Sciatic nerve (tissue), 2 donors: ENCODE data around the gene EPHA2. TPM values are rescaled to one million over a fixed set of nuclear protein-coding genes. Genes with fewer than 3 reads are reported as not detected.

Experiments used
- ATAC-seq: fragments of 200-7000 bp; cut with Tn5 transposase; one replicate; pipeline ENCODE4 v1.9.1; 2020; ENCODE audit warnings: mild to moderate bottlenecking, moderate library complexity
- DNase-seq: peaks from one replicate; pipeline ENCODE4 v3.0.0-alpha.2; 2020; ENCODE audit warnings: low spot score
- intact Hi-C: fragments of 100-400 bp; cut with DNase I; formaldehyde crosslinking; loops from one replicate; pipeline ENCODE4 v1.14.2; 2022
- total RNA-seq: library from RNA; stranded (reverse); fragmentation: NEBNext Ultra II Directional; extraction: Animal tissue kit (Norgen Biotek cat#: 25700); gene quantifications from one replicate; pipeline ENCODE4 v1.2.1, GENCODE V29; 2021
- donor health status: DM: no; HTN: no; CAD: no.
- donor health status: DM: no; HTN: no; CAD: no.

The EPHA2 gene
- total RNA-seq, 1 donor from 2014 or later, result 31.3 TPM

- ATAC-seq (no peak), DNase-seq (no peak)
- intact Hi-C loops, result no loop called here
Observed at GRCh38 chr1:16143005-16143565, 12.8 kb downstream of the EPHA2 start.

DNA sequence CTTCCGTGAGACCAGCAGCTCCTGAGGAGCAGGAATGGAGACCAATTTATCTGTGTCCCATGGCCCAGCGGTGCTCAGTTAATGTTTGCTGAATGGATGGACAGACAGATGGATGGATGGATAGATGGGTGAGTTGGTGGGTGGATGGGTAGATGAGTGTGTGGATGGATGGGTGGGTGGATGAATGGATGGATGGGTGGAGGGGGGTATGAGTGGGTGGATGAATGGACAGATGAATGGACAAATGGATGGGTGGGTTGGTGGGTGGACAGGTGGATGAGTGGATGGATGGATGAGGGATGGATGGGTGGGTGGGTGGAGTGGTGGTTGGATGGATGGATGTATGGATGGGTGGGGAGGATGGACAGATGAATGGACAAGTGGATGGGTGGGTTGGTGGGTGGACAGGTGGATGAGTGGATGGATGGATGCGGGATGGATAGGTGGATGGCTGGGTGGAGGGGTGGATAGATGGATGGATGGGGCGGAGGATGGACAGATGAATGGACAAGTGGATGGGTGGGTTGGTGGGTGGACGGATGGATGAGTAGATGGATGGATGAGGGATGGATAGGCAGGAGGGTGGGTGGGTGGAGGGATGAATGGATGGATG lies 13.4 kb downstream of the EPHA2 start:
- no peak for DNase-seq
- ATAC-seq, result no peak
- intact Hi-C loops, result no loop called here

GRCh38 chr1:16141573-16142336 lies 14.1 kb downstream of the EPHA2 start:
- intact Hi-C loops, result no loop called here
- DNase-seq (no peak), ATAC-seq (no peak)

- intact Hi-C loops, result no loop called here
Observed at GRCh38 chr1:16140068-16140596, 15.7 kb downstream of the EPHA2 start.

GRCh38 chr1:16139473-16139962 lies 16.4 kb downstream of the EPHA2 start:
- ATAC-seq (no peak), DNase-seq (no peak)
- intact Hi-C loops, result no loop called here

More at GRCh38 chr1:16140068-16140596, 15.7 kb downstream of the EPHA2 start:
- ATAC-seq, result no peak
- DNase-seq, result no peak

DNA sequence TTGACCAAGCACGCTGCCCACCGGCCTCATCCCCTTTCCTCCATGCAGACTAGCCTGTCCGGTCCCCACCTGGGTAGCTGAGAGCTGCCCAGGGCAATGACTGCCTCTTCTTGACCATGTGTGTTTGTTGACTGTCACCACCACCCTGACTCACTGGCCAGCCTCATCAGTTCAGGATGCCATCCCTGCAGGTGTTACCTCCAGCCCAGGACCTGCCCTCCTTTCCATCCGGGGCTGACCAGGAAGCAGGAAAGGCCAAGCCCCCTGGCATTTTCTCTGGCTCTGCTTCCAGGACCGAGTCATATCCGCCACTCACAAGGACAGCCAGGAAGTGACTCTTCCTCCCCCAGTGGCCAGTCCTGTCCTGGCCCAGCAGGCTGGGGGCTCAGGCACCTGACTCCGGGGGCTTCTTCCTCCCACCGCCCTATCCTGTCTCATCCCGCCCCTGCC lies 17.1 kb downstream of the EPHA2 start:
- DNase-seq (no peak), ATAC-seq (no peak)
- intact Hi-C loops, result no loop called here

DNA sequence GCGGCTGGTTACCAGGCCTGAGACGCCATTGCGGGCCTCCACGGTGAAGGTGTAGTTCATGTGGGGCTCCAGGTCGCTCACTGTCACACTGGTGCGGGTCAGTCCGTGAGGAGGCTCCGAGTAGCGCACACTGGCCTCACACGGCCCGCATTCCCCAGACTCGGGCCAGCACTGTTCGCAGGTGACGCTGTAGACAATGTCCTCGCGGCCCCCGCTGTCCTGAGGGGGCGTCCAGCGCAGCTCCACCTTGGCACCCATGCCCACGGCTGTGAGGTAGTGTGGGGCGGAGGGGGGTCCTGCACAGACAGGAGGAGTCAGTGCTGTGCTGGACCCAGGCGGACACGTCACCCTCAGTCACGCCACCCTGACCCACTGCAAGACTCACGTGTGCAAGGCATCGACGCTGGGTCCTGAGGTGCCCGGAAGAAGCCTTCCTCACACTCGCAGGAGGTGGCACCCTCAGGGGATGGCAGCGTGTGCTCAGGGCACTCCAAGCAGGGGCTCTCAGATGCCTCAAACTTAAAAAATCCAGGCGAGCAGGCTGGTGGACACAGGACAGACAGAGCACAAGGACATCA lies 17.9 kb downstream of the EPHA2 start:
- ATAC-seq, result no peak
- DNase-seq, result no peak
- intact Hi-C loops, result no loop called here

DNA sequence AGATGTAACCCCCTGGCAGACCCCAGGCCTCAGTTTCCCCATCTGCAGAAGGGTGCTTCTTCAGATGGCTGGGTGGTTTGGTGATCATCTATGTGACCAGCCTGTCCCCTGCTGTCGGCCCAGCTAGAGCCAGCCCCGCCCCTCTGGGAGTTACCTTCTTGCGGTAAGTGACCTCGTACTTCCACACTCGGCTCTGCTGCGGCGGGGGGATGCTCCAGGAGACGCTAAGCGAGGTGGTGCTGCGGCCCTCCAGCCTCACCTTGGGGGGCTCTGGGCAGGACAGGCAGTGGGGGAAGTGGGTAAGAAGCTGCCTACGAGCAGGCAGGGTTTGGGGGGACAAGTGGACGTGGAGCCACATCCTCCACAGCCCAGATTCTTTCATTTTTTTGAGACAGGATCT lies 20.4 kb downstream of the EPHA2 start:
- DNase-seq (no peak), ATAC-seq (no peak)
- intact Hi-C loops, result no loop called here

GRCh38 chr1:16134906-16135305 lies 21.0 kb downstream of the EPHA2 start:
- intact Hi-C loops, result no loop called here
- no peak for DNase-seq
- no peak for ATAC-seq

- no peak for DNase-seq
- ATAC-seq, result no peak
- intact Hi-C loops, result no loop called here
Observed at GRCh38 chr1:16134066-16134801, 21.6 kb downstream of the EPHA2 start.

DNA sequence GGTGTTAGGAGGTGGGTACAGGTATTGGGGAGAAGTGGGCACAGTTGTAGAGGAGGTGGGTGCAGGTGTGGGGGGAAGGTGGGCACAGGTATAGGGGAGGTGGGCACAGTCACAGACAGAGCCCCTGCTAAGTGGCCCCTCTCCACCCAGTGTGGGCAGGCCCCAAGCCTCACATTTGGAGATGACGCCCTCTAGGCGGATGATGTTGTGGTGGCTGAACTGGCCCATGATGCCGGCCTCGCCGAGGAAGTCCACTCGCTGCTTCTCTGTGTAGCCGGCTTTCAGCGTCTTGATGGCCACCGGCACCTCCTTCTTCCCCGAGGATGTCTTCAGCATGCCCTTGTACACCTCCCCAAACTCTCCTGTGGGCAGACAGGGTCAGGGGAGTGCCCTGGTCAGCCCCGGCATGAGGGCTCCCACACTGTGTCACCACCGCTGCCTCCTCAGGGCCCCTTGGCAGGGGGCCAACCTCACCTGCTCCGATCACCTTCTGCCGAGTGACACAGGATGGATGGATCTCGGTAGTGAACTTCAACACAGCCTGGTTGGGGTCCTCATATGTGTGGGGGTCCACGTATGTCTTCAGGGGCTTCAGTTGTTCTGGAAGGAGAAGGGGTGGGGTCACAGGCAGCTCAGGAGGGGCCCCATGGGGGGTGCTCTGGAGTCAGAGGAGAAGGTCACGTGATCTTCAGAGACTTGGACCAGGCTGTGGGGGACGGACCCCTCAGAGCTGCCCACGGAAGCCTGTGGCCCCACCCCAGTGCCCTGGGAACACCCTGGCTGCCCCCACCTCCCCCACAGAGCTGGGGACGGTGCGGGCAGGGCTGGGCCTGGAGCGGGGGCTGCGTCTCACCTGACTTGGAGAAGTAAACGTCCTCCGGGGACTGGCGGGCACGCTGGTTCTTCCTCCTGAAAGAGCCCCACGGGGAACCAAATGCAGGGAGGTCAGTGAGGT lies 22.6 kb downstream of the EPHA2 start:
- intact Hi-C loops, result no loop called here
- ATAC-seq, result no peak
- no peak for DNase-seq

GRCh38 chr1:16132325-16132785 lies 23.5 kb downstream of the EPHA2 start:
- intact Hi-C loops, result no loop called here
- DNase-seq (no peak), ATAC-seq (no peak)

DNA sequence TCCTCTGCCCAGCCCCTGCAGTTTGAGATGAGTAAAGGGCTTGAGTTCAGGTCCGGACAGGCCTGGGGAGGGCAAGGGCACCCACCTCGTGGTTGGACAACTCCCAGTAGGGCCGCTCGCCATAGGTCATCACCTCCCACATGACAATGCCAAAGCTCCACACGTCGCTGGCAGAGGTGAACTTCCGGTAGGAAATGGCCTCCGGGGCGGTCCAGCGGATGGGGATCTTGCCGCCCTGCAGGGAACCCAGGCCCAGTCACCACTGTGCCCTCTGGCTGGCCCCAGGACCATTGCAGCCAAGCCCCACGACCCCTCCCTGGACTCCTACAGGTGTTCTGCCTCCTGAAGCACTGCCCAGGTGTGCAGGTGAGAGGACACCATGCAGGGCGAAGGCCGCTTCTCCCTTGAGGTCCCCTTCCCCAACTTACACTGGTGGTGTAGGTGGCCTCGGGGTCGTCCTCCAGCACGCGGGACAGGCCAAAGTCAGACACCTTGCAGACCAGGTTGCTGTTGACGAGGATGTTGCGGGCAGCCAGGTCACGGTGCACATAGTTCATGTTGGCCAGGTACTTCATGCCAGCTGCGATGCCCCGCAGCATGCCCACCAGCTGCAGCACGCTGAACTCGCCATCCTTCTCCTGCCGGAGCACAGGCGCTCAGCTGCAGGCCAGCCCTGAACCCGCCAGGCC lies 24.1 kb downstream of the EPHA2 start:
- intact Hi-C loops, result no loop called here
- ATAC-seq (no peak), DNase-seq (no peak)

DNA sequence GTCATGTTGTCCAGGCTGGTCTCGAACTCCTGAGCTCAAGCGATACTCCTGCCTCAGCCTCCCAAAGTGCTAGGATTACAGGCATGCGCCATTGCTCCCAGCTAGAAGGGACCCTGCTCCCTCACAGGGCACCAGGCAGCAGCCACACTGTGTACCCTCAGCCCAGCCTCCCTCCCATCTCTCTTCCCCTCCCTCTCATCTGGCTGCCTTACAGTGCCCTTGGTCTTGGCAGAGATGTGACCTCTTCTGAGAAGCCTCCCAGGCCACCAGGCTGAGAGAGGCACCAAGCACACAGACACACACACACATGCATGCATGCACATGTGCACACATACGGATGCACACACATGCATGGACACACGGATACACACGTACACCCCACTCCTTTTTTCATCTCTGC lies 25.0 kb downstream of the EPHA2 start:
- ATAC-seq, result no peak
- intact Hi-C loops, result no loop called here
- DNase-seq, result no peak

GRCh38 chr1:16129921-16130543 lies 25.8 kb downstream of the EPHA2 start:
- ATAC-seq (no peak), DNase-seq (no peak)
- intact Hi-C loops, result no loop called here

- ATAC-seq, result no peak
- DNase-seq, result no peak
- intact Hi-C loops, result no loop called here
Observed at GRCh38 chr1:16129316-16129715, 26.6 kb downstream of the EPHA2 start.

GRCh38 chr1:16128338-16128741 lies 27.5 kb downstream of the EPHA2 start:
- no peak for DNase-seq
- intact Hi-C loops, result no loop called here
- peak; percentile 11 for ATAC-seq
